Rectal smooth muscle tissue (tissue), 1 donor: Measurements from ENCODE around the gene KLRF1.

Source experiments
- H3K27ac ChIP-seq: one replicate; pipeline ENCODE4 v1.7.0; 2013; ENCODE audit warnings: low read depth, low read length, inconsistent platforms
- H3K27me3 ChIP-seq: one replicate; pipeline ENCODE4 v1.7.0; 2013; ENCODE audit warnings: low read length; ENCODE audit not compliant: control insufficient read depth, insufficient read depth
- H3K36me3 ChIP-seq: one replicate; pipeline ENCODE4 v1.7.0; 2013; ENCODE audit warnings: low read length; ENCODE audit not compliant: control insufficient read depth, insufficient read depth
- H3K4me1 ChIP-seq: one replicate; pipeline ENCODE4 v1.7.0; 2013; ENCODE audit warnings: low read length; ENCODE audit not compliant: control insufficient read depth, insufficient read depth
- H3K4me3 ChIP-seq: one replicate; pipeline ENCODE4 v1.7.0; 2013; ENCODE audit warnings: low read length
- H3K9ac ChIP-seq: one replicate; pipeline ENCODE4 v1.7.0; 2013; ENCODE audit warnings: low read length

KLRF1 gene

DNA sequence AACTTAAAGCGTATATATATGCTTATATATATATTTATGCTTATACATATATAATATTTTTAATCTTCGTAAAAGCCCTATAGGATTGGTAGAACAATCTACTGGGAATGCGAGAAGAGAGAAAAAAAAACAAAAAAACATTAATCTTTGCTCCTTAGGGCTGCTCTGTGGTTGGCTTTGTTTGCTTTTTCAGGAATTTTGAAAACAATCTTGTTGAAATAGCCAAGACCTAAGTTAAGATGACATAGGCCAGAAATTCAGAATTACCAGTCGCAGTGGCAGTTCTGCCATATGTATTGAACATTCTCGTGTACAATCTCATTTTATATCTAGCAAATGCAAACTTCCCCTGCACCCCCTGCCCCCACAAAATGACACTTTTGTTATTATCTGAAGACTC, 54.7 kb downstream of the KLRF1 start:
- H3K27me3 ChIP-seq = no peaks in the 10 kb centered on the region
- H3K9ac ChIP-seq = no peak overlapping the region
- H3K36me3 ChIP-seq = no peaks in the 10 kb centered on the region
- no peak overlapping the region for H3K4me3 ChIP-seq
- H3K4me1 ChIP-seq = no peaks in the 10 kb centered on the region
- no peak overlapping the region for H3K27ac ChIP-seq

GRCh38 chr12:9883175-9883574, 55.9 kb downstream of the KLRF1 start:
- H3K27ac ChIP-seq = no peak overlapping the region
- H3K36me3 ChIP-seq = no peaks in the 10 kb centered on the region
- H3K9ac ChIP-seq = no peak overlapping the region
- H3K4me3 ChIP-seq = no peak overlapping the region
- H3K4me1 ChIP-seq = no peaks in the 10 kb centered on the region
- H3K27me3 ChIP-seq = no peaks in the 10 kb centered on the region

- Histone ChIP-seq H3K9ac (no peak overlapping the region), H3K27ac (no peak overlapping the region)
Observed at GRCh38 chr12:9888665-9889273, 61.5 kb downstream of the KLRF1 start.

More at GRCh38 chr12:9888665-9889273, 61.5 kb downstream of the KLRF1 start:
- Histone ChIP-seq H3K4me1 (no peaks in the 10 kb centered on the region), H3K4me3 (no peak overlapping the region), H3K27me3 (no peaks in the 10 kb centered on the region), H3K36me3 (no peaks in the 10 kb centered on the region)
